GM18499 (cell line): Measurements from ENCODE around the gene PHACTR1.
"Not testable (repeated sequence)": the region's sequence is repeated elsewhere in the genome, so short reads cannot be mapped to it uniquely, and the experiment has no call there.

Experiments used
- ATAC-seq: cut with Tn5 transposase; IDR thresholded peaks from one replicate; pipeline ENCODE4 v1.9.1; 2021; ENCODE audit warnings: moderate number of reproducible peaks; ENCODE audit not compliant: insufficient read depth, unreplicated experiment

PHACTR1 gene

GRCh38 chr6:12941422-12941821 lies 224.9 kb downstream of the PHACTR1 start:
- ATAC-seq = no peak

GRCh38 chr6:12943549-12943948 lies 227.0 kb downstream of the PHACTR1 start:
- ATAC-seq = no peak

GRCh38 chr6:12944001-12944400 lies 227.4 kb downstream of the PHACTR1 start:
- no peak for ATAC-seq

- ATAC-seq = not testable (repeated sequence)
These were observed 228.0 kb downstream of the PHACTR1 start for GRCh38 chr6:12944528-12944927.

GRCh38 chr6:12947151-12947871 lies 230.7 kb downstream of the PHACTR1 start:
- ATAC-seq = no peak

- no peak for ATAC-seq
These were observed 231.4 kb downstream of the PHACTR1 start for GRCh38 chr6:12947967-12948366.

GRCh38 chr6:12950976-12951375 lies 234.4 kb downstream of the PHACTR1 start:
- ATAC-seq = no peak

- ATAC-seq = no peak
These were observed 234.8 kb downstream of the PHACTR1 start for GRCh38 chr6:12951415-12951814.

GRCh38 chr6:12952318-12952717 lies 235.8 kb downstream of the PHACTR1 start:
- no peak for ATAC-seq

- no peak for ATAC-seq
These were observed 239.4 kb downstream of the PHACTR1 start for GRCh38 chr6:12955956-12956355.

GRCh38 chr6:12956991-12957320 lies 240.4 kb downstream of the PHACTR1 start:
- no peak for ATAC-seq

- ATAC-seq = no peak
These were observed 240.9 kb downstream of the PHACTR1 start for GRCh38 chr6:12957321-12958051.

- ATAC-seq = no peak
These were observed 241.6 kb downstream of the PHACTR1 start for GRCh38 chr6:12958052-12958706.

GRCh38 chr6:12961761-12962160 lies 245.2 kb downstream of the PHACTR1 start:
- no peak for ATAC-seq

- ATAC-seq = no peak
These were observed 246.0 kb downstream of the PHACTR1 start for GRCh38 chr6:12962529-12962928.

GRCh38 chr6:12962987-12963386 lies 246.4 kb downstream of the PHACTR1 start:
- no peak for ATAC-seq

GRCh38 chr6:12963567-12963966 lies 247.0 kb downstream of the PHACTR1 start:
- ATAC-seq = no peak

- no peak for ATAC-seq
These were observed 251.1 kb downstream of the PHACTR1 start for GRCh38 chr6:12967686-12968085.

- no peak for ATAC-seq
These were observed 251.7 kb downstream of the PHACTR1 start for GRCh38 chr6:12968290-12968689.

GRCh38 chr6:12968839-12969558 lies 252.4 kb downstream of the PHACTR1 start:
- ATAC-seq = no peak

- ATAC-seq = no peak
These were observed 253.4 kb downstream of the PHACTR1 start for GRCh38 chr6:12969966-12970365.
